H1 (cell line): ENCODE results near the gene EXD2. TPM values are rescaled to one million over a fixed set of nuclear protein-coding genes. Genes with fewer than 3 reads are reported as not detected.

ENCODE experiments used
- CTCF ChIA-PET: fragments of 300-600 bp; sonication (Branson Sonifier 250); formaldehyde crosslinking; loops from one replicate; lab custom pipeline; 2021; ENCODE audit not compliant: partially characterized antibody; lab: Charles Lee
- POLR2A ChIA-PET: fragments of 300-600 bp; sonication (Branson Sonifier 250); formaldehyde crosslinking; loops from one replicate; lab custom pipeline; 2021; ENCODE audit warnings: inconsistent platforms; ENCODE audit not compliant: partially characterized antibody; lab: Charles Lee
- DNase-seq, 2 experiments: peaks; one replicate each; pipeline versions ENCODE4 v3.0.0 to v3.0.0-alpha.2; 2010 to 2022; ENCODE audit warnings: low spot score in 2 of 2, low read depth in 1 of 2, mixed read lengths in 1 of 2
- FAIRE-seq: peaks from 2 replicates; lab custom pipeline; 2011; peaks lifted over from hg19 to GRCh38; lab: Jason Lieb, UNC
- H2AFZ ChIP-seq: 2 replicates; pipeline ENCODE4 v1.8.1; 2012; ENCODE audit warnings: low read length, inconsistent platforms
- H2AK5ac ChIP-seq: 2 replicates; pipeline ENCODE4 v1.6.1; 2013; ENCODE audit warnings: low read depth, low read length
- H2BK120ac ChIP-seq: replicated peaks from 2 replicates; pipeline ENCODE3; 2013; ENCODE audit warnings: low read depth, low read length, inconsistent platforms
- H2BK12ac ChIP-seq: 2 replicates; pipeline ENCODE4 v1.6.1; 2013; ENCODE audit warnings: low read depth, low read length
- H2BK15ac ChIP-seq: 2 replicates; pipeline ENCODE4 v1.6.1; 2013; ENCODE audit warnings: low read length
- H2BK20ac ChIP-seq: 2 replicates; pipeline ENCODE4 v1.6.1; 2013; ENCODE audit warnings: low read length
- H2BK5ac ChIP-seq: 2 replicates; pipeline ENCODE4 v1.6.1; 2013; ENCODE audit warnings: low read depth, low read length
- H3K14ac ChIP-seq: 2 replicates; pipeline ENCODE4 v1.6.1; 2013; ENCODE audit warnings: inconsistent platforms; ENCODE audit not compliant: insufficient read length
- H3K18ac ChIP-seq: 2 replicates; pipeline ENCODE4 v1.6.1; 2013; ENCODE audit warnings: low read length; ENCODE audit errors: extremely low read depth
- H3K23ac ChIP-seq: 2 replicates; pipeline ENCODE4 v1.6.1; 2013; ENCODE audit warnings: inconsistent platforms; ENCODE audit not compliant: insufficient read length
- H3K23me2 ChIP-seq: 2 replicates; pipeline ENCODE4 v1.6.1; 2013; ENCODE audit warnings: low read depth, low read length
- H3K27ac ChIP-seq: 2 replicates; pipeline ENCODE4 v1.6.1; 2011; ENCODE audit warnings: low read depth, low read length, inconsistent platforms
- H3K27me3 ChIP-seq, 4 experiments: replicated peaks in 1 of 4; 1 replicate in 1 of 4; 2 replicates in 3 of 4; pipeline versions ENCODE4 v1.6.1 to v1.8.1; 2011 to 2013; ENCODE audit warnings: low read length in 3 of 4, mild to moderate bottlenecking in 3 of 4, inconsistent platforms in 2 of 4, mixed read lengths in 2 of 4, moderate library complexity in 1 of 4; ENCODE audit not compliant: control insufficient read depth in 3 of 4, insufficient read depth in 3 of 4; ENCODE audit errors: extremely low read depth in 1 of 4
- H3K36me3 ChIP-seq, 4 experiments: 2 replicates each; pipeline versions ENCODE4 v1.6.1 to v1.8.1; 2011 to 2013; ENCODE audit warnings: mild to moderate bottlenecking in 4 of 4, low read length in 3 of 4, moderate library complexity in 2 of 4, control low read depth in 1 of 4, inconsistent platforms in 1 of 4; ENCODE audit not compliant: insufficient read depth in 4 of 4, control insufficient read depth in 2 of 4
- H3K4ac ChIP-seq: replicated peaks from 2 replicates; pipeline ENCODE3; 2013; ENCODE audit warnings: low read length, low read depth, mixed read lengths, inconsistent platforms; ENCODE audit not compliant: insufficient read length
- H3K4me1 ChIP-seq, 4 experiments: replicated peaks in 1 of 4; 1 replicate in 1 of 4; 2 replicates in 3 of 4; pipeline versions ENCODE4 v1.6.1 to v1.8.1; 2011 to 2013; ENCODE audit warnings: low read length in 3 of 4, inconsistent platforms in 2 of 4, mixed read lengths in 1 of 4; ENCODE audit not compliant: insufficient read depth in 4 of 4, control insufficient read depth in 3 of 4
- H3K4me2 ChIP-seq, 2 experiments: 2 replicates each; pipeline versions ENCODE4 v1.6.1 to v1.8.1; 2011 to 2013; ENCODE audit warnings: low read depth in 2 of 2, low read length in 2 of 2, control low read depth in 1 of 2, inconsistent platforms in 1 of 2, mild to moderate bottlenecking in 1 of 2; ENCODE audit not compliant: insufficient read depth in 1 of 2
- H3K4me3 ChIP-seq, 4 experiments: fragments of 200-600, 300-600 bp in 1 of 4; sonication (generic), shearing (Covaris generic), sonication (Bioruptor Twin) in 1 of 4; 2 replicates each; pipeline versions ENCODE4 v1.5.1 to v1.8.1; 2011 to 2016; ENCODE audit warnings: low read length in 4 of 4, low read depth in 3 of 4, control low read depth in 2 of 4, inconsistent platforms in 2 of 4, mild to moderate bottlenecking in 2 of 4, mixed read lengths in 1 of 4, moderate library complexity in 1 of 4; ENCODE audit not compliant: insufficient read depth in 2 of 4; ENCODE audit errors: extremely low read depth in 1 of 4
- H3K56ac ChIP-seq: replicated peaks from 2 replicates; pipeline ENCODE3; 2013; ENCODE audit warnings: low read depth, mild to moderate bottlenecking, mixed read lengths, low read length, inconsistent platforms; ENCODE audit not compliant: insufficient read length
- H3K79me1 ChIP-seq: 2 replicates; pipeline ENCODE4 v1.6.1; 2013; ENCODE audit warnings: low read depth, low read length, control low read depth
- H3K79me2 ChIP-seq, 2 experiments: 2 replicates each; pipeline versions ENCODE4 v1.6.1 to v1.8.1; 2012 to 2013; ENCODE audit warnings: low read length in 2 of 2, mild to moderate bottlenecking in 2 of 2, inconsistent platforms in 1 of 2; ENCODE audit not compliant: insufficient read depth in 2 of 2, control insufficient read depth in 1 of 2
- H3K9ac ChIP-seq, 4 experiments: replicated peaks in 1 of 4; 1 replicate in 1 of 4; 2 replicates in 3 of 4; pipeline versions ENCODE4 v1.6.1 to v1.8.1; 2011 to 2013; ENCODE audit warnings: low read depth in 3 of 4, low read length in 3 of 4, control low read depth in 2 of 4, mild to moderate bottlenecking in 2 of 4, moderate library complexity in 2 of 4, inconsistent platforms in 1 of 4; ENCODE audit errors: extremely low read depth in 1 of 4
- H3K9me3 ChIP-seq, 2 experiments: 2 replicates each; pipeline versions ENCODE4 v1.6.1 to v1.8.1; 2012 to 2013; ENCODE audit warnings: mild to moderate bottlenecking in 2 of 2, moderate library complexity in 2 of 2, control low read depth in 1 of 2, inconsistent platforms in 1 of 2, low read depth in 1 of 2, low read length in 1 of 2, mixed read lengths in 1 of 2; ENCODE audit not compliant: insufficient read depth in 2 of 2
- H4K20me1 ChIP-seq, 2 experiments: replicated peaks in 1 of 2; 2 replicates each; pipeline versions ENCODE3 to v1.8.1; 2011 to 2013; ENCODE audit warnings: inconsistent platforms in 2 of 2, low read length in 2 of 2, mild to moderate bottlenecking in 1 of 2; ENCODE audit not compliant: insufficient read depth in 2 of 2, control insufficient read depth in 1 of 2
- H4K5ac ChIP-seq: 2 replicates; pipeline ENCODE4 v1.6.1; 2013; ENCODE audit warnings: low read length, low read depth, mixed read lengths, inconsistent platforms; ENCODE audit not compliant: insufficient read length
- H4K8ac ChIP-seq: 2 replicates; pipeline ENCODE4 v1.8.0; 2013; ENCODE audit warnings: mild to moderate bottlenecking, moderate library complexity, low read length, inconsistent platforms; ENCODE audit not compliant: insufficient read depth; ENCODE audit errors: extremely low read depth
- H4K91ac ChIP-seq: replicated peaks from 2 replicates; pipeline ENCODE3; 2013; ENCODE audit warnings: low read length, mixed read lengths, inconsistent platforms; ENCODE audit not compliant: insufficient read length
- EZH2 ChIP-seq: fragments of 200-600 bp; sonication (generic); IDR thresholded peaks from 2 replicates; pipeline ENCODE4 v1.7.1; 2012; ENCODE audit warnings: low read depth, mild to moderate bottlenecking, moderate library complexity, low read length, inconsistent platforms; ENCODE audit not compliant: severe bottlenecking
- GTF2F1 ChIP-seq: IDR thresholded peaks from 2 replicates; pipeline ENCODE4 v1.6.1; 2012; ENCODE audit warnings: low read depth, low read length, improper control_type of control experiment, borderline replicate concordance
- SRF ChIP-seq: IDR thresholded peaks from 2 replicates; pipeline ENCODE4 v1.6.1; 2011; ENCODE audit warnings: mild to moderate bottlenecking, low read depth, low read length, moderate library complexity
- TAF7 ChIP-seq: optimal IDR thresholded peaks from 2 replicates; pipeline ENCODE3; 2011; ENCODE audit warnings: low read depth, mild to moderate bottlenecking, inconsistent platforms, low read length, moderate library complexity, borderline replicate concordance
- WGBS, 2 experiments: shearing (Covaris generic) in 1 of 2; methylation state at CpG; one replicate each; pipeline versions ENCODE4 v1.1.6 to v1.1.7; 2013 to 2015; ENCODE audit warnings: low lambda C conversion rate in 2 of 2, mixed read lengths in 2 of 2, inconsistent platforms in 1 of 2, low coverage in 1 of 2, missing lambda C conversion rate in 1 of 2; ENCODE audit not compliant: insufficient replicate concordance in 2 of 2, insufficient coverage in 1 of 2, insufficient read length in 1 of 2; ENCODE audit errors: extremely low coverage in 1 of 2, missing lambda C conversion rate in 1 of 2; 5-methylcytosine and 5-hydroxymethylcytosine counted together
- polyA plus RNA-seq, 7 experiments: library from polyadenylated mRNA; depleted of rRNA in 3 of 7; stranded (reverse) in 5 of 7; unstranded in 2 of 7; fragments of >200 nt in 5 of 7; fragments of 200-250 nt in 2 of 7; gene quantifications; 1 replicate in 5 of 7; 2 replicates in 1 of 7; 4 replicates in 1 of 7; pipeline versions ENCODE4 v1.2.1 to v1.2.3, GENCODE V29; 2011 to 2013; ENCODE audit warnings: missing spikeins in 2 of 7, mixed read lengths in 2 of 7
- total RNA-seq: library from RNA; stranded (reverse); fragmentation: NEBNext Ultra II Directional; extraction: Animal tissue kit (Norgen Biotek cat#: 25700); gene quantifications from 2 replicates; pipeline ENCODE4 v1.2.1, GENCODE V29; 2021

EXD2 gene
- total and polyA plus RNA-seq, 2 of the 8 experiments (the other 6 are each of a cell fraction or from before 2014, with no cell fraction given): 11.9 to 25.9 TPM

GRCh38 chr14:69235708-69236107, 44.4 kb downstream of the EXD2 start:
- Histone ChIP-seq H3K36me3 (peaks cover 4 to 56% (median 20%) of the 10 kb centered on the region in 4 experiments; a peak in 6 of 8 replicates), H3K14ac (no peak overlapping the region), H3K79me2 (no peaks in the 10 kb centered on the region), H3K18ac (no peak overlapping the region), H3K27me3 (no peaks in the 10 kb centered on the region), H3K56ac (no peak overlapping the region), H3K79me1 (no peaks in the 10 kb centered on the region), H2AFZ (no peak overlapping the region), H3K4me1 (no peaks in the 10 kb centered on the region), H3K4me3 (no peak overlapping the region), H3K9ac (no peak overlapping the region), H3K4me2 (no peak overlapping the region), H2BK20ac (no peak overlapping the region), H4K8ac (no peak overlapping the region), H2BK12ac (no peak overlapping the region), H4K20me1 (no peaks in the 10 kb centered on the region), H2BK5ac (no peak overlapping the region), H3K9me3 (no peaks in the 10 kb centered on the region), H3K23me2 (no peaks in the 10 kb centered on the region), H4K91ac (no peak overlapping the region), H3K4ac (no peak overlapping the region), H2AK5ac (no peak overlapping the region), H2BK15ac (no peak overlapping the region), H3K27ac (no peak overlapping the region), H4K5ac (no peak overlapping the region), H3K23ac (no peak overlapping the region), H2BK120ac (no peak overlapping the region)
- TF ChIP-seq TAF7 (no peak), SRF (no peak), GTF2F1 (no peak), EZH2 (no peak)
- 62% methylated on average over 1 of the region's 1 CpG; no CpG with 5 or more reads in 1 of the 2 experiments for WGBS, 2 experiments
- ChIA-PET POLR2A (no interaction called here), CTCF (interaction anchor here (0.7 to 3.1 kb wide), 5 partner anchors 21 to 268 kb away, joined by 3 to 9 read pairs (median 8); no protein-coding TSS in a partner anchor)
- DNase-seq (no peak), FAIRE-seq (no peak)
